ENCODE measurements around the gene FAM131C.

Gene FAM131C

DNA sequence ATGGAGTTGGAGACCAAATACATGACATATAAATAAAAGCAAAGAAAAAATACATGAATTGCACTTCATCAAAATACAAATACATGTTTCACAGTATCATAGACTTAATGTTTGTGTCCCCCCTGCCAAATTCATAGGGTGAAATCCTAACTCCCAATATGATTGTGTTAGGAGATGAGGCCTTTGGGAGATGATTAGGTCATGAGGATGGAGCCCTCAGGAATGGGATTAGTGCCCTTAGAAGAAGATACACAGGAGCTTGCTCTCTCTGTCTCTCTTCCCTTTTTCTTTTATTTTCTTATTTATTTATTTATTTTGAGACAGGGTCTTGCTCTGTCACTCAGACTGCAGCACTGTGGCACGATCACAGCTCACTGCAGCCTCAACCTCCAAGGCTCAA lies 26.0 kb upstream of the FAM131C start:
- no peak for DNase-seq

DNA sequence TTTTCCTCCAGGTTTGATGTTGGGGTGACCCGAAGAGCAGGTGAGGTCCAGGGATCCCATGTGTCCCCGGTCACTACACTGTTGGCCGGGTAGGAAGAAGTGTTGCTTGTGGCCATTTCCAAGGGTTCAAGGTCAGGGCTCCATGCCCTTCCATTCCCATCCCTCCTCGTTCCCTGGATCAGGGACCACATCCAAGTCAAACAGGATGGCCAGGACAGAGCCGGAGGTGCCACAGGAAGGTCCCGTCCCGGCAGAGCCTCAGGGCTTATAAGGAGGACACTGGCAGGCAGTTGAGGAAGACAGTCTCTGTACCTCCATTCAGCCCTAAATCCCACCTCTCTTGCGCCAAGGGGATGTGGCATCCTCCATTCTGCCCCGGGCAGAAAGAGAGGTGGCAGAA lies 22.0 kb upstream of the FAM131C start:
- no peak for DNase-seq

DNA sequence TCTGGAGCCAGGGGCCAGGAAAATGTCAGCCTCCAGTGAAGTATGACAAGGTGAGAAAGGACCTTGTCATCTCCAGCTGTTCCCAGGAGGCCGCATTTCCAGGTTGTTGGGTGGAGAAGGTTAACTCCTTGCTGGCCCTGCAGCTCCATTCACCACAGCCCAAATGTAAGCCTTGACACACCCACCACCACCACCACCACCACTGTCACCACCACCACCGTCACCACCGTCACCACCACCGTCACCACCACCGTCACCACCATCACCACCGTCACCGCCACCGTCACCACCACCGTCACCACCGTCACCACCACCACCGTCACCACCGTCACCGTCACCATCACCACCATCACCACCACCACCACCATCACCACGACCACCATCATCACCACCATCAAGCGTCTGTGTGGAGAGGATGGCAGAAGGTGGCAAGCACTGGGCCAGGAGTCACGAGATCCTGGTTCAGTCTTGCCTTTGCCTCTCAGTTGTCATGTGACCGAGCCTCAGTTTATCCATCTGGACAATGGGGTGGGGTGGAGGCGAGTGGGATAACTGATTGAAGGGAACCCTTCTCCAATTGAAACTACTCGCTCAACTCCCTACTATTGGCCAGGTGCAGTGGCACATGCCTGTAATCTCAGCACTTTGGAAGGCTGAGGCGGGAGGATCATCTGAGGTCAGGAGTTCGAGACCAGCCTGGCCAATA lies 21.2 kb upstream of the FAM131C start:
- DNase-seq, result no peak

DNA sequence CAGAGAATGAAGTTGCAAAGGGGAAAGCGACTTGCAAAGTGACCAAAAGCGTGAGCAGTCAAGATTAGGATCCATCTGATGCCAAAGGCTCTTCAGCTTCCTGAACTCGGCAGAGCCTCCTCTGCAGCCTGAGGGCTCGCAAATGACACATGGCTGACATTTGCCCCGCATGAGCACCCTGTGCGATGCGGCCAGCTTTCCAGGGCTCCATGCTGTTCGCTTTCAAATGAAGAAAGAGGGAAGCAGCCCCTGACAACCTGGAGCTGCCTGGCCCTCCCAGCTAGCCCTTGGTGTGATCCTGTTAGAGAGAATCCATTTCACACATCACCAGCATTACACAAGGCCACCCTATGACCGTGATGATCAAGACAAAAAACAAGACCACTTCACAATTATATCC lies 20.2 kb upstream of the FAM131C start:
- no peak for DNase-seq

DNA sequence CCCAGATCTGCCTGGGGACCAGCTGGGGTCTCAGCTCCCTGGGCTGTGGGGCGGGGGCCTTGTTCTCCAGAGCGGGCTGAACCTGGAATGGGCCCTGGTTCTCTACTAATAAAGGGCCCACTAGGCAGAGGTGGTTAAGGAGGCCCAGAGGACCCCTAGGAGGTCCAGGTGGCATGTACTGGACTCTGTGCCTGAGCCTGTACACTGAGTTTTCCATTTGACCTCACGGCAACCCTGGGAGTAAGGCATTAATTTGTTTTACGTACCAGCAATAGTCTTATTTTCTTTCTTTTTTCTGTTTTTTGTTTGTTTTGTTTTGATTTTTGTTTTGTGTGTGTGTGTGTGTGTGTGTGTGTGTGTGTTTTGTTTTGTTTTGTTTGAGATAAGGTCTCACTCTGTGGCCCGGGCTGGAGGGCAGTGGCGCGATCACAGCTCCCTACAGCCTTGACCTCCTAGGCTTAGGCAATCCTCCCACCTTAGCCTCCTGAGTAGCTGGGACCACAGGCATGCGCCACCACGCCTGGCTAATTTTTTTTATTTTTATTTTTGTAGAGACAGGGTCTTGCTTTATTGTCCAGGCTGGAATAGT lies 19.6 kb upstream of the FAM131C start:
- DNase-seq, result no peak

DNA sequence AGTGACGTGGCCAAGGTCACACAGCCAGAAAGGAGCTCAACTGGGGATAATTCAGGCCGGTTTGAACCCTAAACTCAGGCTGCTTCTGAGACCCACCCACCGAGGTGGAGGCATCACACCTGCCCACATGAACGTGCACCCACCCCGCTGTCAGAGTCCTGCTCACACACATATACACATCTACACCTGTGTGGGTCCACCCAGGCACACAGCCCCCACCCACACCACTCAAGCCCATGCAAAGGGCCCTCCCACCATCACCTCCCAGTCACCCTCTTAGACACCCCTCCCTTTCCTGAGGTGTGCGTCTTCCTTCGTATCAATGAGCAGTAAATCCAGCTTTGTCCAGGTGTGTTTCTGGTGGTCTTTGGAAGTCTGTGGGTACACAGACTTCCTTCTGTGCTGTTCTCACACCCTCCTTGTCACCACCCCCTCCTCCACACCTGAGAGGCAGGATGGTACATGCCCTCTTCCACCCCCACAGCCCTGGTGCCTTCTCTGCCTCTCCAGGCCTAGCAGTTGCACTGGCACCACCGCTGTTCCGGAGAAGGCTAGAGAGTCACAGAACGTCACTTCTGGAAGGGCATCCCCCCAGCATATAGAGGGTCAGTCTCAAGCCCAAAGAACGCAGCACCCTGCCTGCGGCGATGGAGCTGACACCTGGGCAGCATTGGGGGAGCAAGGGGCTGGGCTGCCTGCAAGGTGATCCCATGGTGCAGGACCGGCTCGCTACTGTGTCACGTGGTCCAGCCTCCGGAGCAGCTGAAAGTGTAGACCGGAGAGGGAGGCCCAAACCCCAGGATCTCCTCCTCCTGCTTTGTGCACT lies 18.9 kb upstream of the FAM131C start:
- no peak for DNase-seq

DNA sequence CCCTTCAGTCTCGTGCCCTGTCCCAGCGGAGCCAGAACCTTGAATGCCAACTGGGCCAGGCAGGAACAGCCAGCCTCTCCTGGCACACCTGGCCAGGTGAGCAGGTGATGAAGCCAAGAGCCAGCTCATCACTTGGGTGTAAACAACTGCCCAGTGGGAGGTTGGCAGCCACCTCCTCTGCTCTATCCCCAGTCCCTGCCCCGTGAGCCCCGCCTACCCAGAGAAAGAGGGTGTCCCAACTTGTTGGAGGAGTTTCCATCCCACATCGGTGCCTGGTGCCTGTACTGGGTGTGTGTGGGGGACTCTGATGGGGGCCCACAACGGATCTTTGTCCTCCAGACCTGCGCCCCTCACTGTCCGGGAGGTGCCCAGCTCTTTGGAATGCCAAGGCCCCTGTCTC lies 17.8 kb upstream of the FAM131C start:
- no peak for DNase-seq

DNA sequence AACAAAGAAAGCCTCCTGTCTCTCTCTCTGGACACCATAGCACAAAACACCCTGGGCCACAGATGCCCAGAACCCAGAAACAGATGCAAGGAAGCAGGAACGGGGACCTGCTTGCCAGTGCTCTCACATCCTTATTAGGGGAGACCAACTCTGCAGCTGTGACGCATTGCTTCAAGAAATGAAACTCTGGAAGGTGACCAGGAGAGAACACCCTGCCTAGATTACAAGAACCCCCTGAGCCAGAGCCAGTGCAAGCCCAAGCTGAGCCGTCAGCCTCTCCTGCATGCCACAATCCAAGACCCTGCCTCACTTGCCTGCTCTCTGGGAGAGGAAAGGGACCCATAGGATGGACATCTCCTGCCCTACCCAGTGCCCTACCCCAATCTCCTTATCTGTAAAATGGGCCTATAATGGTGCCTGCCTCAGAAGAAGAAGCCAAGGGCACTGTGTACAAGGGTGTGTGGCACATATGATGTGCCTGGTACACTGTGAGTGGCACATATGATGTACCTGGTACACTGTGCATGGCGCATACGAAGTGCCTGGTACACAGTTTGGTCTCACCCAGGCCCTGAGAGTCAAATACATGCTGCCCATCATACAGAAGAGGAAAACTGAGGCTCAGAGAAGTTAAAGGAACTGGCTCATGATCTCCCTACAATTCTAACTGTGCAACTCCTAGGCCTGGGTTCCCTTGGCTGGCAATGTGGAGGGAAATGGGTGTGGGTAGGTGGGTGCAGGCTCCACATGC lies 16.8 kb upstream of the FAM131C start:
- DNase-seq, result peak in 1 of 2 donors; percentile 7

DNA sequence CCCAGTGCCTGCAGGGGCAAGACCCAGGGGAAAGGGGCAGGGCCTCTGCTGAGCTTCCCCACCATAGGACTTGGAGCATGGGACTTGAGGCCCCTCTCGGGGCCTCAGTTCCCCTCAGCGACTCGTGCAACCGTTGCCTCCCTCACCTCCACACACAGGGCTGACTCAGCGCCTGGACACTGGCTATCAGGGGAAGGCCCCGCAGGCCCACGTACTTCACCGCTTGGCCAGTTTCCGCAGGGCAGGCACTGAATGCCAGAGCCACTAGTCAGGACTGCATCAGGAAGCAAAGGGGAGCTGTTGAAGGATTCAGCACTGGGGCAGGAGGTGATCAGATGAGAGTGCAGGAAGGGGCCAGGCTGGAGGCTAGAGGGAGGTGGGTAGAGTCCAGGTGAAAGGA lies 15.5 kb upstream of the FAM131C start:
- no peak for DNase-seq

DNA sequence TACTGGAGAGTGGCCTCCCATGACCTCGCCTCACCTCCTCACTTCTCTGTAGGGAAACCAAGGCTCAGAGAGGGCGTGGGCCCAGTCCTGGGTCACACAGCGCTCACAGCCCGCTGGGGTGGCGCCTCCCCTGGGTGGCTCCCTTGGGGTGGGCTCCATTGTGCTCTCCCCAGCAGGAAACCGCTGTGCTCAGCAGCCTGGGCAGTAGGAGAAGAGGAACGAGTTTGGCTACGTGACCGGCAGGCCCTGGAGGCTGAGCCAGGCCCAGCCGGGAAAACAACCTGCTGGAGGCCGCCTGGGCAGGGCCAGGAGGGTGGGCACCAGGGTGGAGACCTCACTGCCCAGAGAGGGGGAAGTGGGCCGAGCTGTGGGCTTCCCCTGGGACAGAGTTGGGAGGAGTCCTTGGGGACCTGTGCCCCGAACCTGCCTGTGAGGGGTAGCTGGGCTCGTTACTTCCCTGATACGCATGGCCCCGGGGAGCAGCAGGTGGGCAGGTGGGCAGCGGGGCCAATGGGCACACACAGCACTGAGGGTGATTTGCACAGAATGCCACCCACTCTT lies 15.0 kb upstream of the FAM131C start:
- DNase-seq, result no peak

DNA sequence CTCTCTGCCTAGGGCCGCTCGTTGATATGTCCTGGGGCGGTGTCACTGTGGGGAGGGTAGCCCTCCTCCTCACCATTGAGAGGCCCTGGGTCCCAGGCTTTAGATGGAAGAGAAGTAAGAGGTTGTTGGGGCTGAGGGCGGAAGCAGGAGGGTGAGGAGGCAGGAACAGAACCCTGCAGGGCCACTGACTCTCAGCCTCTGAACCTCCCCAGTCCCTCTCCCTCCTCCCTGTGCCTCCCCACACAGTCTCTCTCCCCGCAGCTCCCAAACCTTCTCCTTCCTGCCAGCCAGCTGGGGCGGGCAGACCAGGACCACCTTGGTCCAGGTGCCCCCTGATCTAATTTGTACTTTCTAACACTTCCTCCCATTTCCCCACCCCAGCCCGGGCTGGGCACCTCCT lies 14.3 kb upstream of the FAM131C start:
- no peak for DNase-seq

DNA sequence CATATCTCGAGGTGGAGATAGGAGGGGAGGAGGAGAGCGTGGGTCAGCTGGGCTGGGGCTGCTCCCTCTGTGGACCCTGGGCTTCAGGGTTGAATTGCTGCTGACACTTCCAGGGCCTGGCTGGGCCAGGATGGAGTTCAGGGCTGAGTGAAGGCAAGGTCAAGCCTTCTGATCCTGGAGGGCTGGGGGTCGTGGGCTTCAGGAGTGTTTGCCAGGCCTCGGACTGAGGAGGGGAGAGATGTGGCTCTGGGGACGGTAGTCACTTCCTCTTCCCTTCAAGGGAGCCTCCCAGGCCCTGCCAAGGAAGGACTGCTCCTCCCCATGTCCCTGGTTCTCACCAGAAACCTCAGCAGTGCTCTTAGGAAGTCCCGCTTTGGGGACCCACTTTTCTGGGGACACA lies 12.1 kb upstream of the FAM131C start:
- DNase-seq, result no peak

DNA sequence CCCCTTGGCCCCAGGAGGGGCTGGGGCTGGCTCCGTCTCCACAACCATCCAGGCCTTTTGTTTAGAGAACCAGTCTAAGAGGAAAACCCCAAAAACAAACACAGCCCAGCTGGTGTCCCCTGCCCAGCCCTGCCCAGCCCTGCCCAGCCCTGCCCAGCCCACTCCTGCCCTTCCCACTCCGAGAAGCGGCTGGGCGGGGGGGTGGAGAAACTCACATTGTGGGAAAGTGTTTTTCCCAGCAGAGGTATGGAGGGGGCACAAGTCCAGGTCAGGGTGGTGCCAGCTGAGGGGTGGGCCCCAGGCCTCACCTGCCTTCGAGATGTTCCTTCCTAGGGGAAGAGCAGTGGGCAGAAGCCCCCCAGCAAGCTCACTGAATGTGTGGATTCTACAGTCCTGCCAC lies 10.0 kb upstream of the FAM131C start:
- DNase-seq, result no peak

DNA sequence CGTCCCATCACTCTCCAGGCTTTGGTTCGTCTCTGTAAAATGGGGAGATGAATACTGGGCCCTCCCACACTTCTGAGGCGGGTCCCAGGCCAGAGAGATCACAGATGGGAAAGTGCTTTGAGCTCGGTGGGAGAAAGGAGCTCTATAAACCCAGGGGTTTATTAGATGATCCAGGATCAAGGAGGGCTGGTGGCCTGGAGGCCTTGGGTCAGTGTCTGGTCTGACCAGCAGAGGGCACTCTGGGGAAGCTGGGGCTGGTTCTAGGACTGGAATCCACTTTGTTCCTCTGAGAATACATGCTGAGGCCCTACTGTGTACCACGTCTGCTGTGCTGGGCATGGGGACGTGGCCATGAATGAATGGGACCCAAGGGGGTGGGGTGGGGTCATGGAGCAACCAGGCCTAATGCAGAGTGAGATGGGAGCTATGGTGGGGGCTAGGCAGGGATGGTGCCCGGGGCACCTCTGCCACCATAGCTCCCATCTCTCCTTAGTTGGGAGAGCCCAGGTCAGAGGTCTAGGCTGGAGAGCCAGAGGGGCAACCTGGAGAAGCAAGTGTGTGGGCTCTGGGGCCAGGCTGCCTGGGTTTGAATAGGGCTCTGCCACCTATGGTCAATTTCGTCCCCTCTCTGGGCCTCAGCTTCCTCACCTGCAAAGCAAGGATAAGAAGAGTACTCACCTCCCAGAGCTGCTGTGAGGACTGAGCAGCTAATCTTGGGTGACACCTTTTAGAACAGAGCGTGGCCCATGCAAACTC lies 9.0 kb upstream of the FAM131C start:
- DNase-seq, result peak; percentile 53 to 65

DNA sequence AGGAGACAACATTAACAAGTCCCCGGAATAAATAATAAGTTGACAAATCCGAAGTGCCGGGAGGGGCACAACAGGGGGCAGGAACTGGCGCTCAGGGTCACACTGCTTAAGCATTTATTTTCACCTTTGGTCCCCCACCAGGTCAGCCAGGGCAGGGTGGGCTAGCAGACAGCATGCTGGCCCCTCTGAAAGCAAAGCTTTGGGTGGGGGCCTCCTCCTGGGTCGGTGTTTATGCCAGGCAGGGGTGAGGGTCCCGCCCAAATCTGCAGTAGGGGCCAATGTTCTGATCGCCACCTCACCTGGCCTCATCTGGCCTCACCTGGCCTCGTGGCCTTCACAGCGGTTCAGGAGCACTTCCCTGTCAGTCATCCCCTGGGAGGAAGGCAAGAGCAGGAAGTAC lies 8.2 kb upstream of the FAM131C start:
- DNase-seq, result no peak

DNA sequence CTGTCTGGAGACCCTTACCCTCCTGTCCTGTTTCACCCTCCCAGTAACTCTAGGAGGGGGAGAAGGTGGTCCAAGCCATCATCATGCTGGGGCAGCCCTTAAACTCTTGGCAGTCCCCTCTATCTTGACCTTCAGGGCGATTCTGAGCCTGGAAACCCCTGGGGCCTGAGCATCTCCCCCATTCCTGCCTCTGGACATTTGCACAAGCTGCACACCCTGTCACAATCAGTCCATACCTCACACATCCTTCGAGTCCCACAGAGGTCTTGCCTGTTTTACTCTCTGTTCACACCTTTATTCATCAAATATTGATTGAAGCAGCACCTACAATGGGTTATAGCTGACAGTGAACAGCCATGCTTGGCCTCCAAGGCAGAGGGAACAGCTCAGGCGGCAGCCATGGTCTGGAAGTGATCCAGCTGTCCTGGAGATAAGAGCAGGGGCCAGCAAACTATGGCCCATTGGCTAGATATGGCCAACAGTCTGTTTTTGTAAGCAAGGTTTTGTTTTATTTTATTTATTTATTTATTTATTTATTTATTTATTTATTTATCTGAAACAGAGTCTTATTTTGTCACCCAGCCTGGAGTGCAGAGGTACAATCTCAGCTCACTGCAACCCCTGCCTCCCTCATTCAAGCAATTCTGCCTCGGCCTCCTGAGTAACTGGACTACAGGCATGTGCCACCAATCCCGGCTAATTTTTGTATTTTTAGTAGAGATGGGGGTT lies 7.1 kb upstream of the FAM131C start:
- no peak for DNase-seq

DNA sequence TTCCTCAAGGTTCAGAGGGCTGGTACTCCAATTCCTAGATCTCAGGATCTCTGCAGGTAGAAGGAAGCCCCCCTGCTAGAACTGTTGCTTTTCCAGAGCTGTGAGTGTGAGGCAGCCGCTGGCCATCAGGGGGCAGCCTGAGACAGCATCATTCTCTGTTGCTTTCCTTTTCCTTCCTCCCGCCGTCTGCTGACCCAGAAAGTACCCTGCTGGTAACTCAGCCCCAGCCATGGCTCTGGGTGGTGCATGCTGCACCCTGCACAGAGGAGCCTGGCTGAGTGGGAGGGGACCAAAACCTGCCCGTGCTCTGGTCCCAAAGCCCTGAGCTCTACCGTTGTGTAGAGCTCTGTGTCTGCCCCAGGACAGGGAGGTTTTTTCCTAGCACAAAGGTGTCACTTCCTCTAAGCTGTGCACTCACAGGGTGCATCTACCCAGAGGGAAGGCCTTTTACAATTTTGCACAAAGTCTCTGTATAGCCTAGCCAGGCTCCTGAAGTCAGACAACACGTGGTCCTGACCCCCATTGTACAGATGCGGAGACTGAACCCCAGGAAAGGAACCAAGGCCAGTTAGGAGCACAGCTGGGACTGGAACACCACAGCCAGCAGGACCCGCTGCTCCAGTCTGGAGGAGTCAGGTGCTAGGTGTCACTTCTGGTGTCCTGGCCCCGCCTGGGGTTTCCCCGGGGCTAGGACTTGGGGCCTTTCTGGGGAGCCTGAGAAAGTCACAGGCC lies 5.6 kb upstream of the FAM131C start:
- DNase-seq, result peak; percentile 67 to 81

DNA sequence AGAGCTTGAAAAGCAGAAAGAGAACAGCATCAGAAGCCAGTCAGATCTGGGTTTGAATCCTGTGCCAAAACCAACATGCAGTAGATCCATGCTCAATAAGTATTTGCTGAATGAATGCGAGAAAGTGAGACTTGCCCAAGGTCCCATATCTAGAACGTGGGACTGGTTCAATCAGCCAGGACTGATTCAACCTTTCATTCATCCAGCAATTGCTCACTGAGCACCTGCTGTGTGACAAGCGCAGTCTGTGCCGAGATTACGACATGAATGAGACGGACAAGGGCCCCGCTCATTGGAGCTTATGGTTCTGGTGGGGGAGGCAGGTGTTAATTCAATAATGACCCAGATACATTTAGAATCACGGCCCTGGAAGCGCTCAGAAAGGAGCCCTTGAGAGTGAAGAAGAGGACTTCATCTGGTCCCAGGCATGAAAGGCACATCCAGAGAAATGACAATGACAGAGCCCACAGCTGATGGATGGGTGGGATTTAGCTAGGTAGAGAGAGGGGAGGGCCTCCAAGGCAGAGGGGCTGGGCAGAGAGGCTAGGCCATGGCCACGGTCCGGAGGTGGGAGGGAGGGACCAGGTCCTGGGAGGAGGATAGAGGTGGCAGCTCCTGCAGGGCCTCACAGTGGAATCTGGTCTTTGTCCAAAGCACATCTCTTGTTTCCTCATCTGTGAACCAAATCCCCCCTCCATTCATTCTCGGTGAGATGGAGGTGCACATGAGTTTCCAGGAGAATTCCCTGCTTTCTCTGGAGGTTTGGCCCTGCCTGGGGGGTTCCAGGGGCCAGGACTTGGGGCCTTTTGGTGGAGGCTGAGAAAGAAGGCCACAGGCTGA lies 4.2 kb upstream of the FAM131C start:
- DNase-seq, result no peak

DNA sequence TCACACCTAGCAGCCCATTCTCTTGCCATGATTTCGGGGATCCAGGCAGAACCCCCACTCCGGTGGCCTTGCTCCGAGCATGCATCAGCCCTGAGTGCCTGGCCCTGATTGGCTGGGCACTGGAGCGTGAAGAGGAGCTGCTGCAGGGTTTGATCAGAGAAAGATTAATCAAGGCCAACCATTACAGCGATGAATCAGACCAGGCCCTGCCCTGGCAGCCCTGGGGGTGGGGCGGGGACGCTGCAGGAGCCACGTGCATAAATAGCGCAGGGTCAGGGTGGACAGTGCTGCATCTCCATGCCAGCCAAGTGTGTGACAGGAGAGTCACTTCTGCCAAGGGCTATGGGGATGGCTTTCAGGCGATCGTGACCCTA lies 3.4 kb upstream of the FAM131C start:
- no peak for DNase-seq

Measured in CD4-positive, alpha-beta T cell treated with Interferon alpha-2 for 1 hour (primary cell).